ENCODE results near the gene GRIN3B. TPM values are rescaled to one million over a fixed set of nuclear protein-coding genes. Genes with fewer than 3 reads are reported as not detected.
A peak's percentile ranks its signal among the peaks of the same experiment; 100 is the strongest.

The GRIN3B gene
- polyA plus RNA-seq, 2 of the 4 experiments (the other 2 are of a cell fraction) = 0.67 to 1.5 TPM

DNA sequence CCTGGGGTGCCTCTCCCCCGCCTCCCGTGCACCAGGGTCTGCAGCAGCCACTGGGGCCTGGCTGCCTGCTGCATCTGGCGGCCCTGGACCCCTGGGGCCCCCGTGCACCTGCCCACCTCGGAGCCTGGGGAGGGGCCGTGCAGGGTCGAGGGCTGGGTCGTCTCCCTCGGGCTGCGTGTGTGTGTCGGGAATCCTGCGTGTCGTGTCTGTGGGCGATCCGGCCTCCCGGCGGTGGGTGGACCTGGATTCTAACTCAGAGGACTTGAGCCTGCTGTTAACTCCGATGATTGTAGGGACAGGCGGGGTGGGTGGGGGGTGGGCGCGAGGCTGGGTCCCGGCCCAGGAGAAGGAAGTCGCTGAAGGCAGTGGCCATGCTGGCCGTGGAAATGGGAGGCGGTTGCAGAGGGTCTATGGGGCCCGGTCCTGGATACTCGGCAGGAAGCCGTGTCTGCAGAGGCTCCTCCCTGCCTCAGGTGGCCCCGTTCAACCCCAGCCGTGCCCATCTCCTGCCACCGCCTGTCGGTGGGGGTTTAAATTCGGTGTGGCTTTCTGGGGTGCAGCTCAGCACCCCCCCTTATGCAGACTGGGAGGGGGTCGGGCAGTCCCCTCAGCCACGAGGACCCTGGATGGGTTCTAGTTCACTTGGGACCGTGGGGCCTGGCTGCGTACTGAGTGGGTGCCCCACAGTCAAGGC lies 25.5 kb upstream of the GRIN3B start:
- WGBS (ENCODE audit: missing lambda C conversion rate) = 95% methylated on average over 12 of the region's 37 CpGs
- H3K4me2 ChIP-seq = no peak overlapping the region
- H3K4me1 ChIP-seq = no peaks in the 10 kb centered on the region
- POLR2A ChIA-PET = no interaction called here
- no peak for ATAC-seq
- TF ChIP-seq ESRRA (IDR thresholded peaks at IDR 0.05; ENCODE audit: borderline replicate concordance, low read length) (no peak), ZNF302 (CRISPR knock-in tag; IDR thresholded peaks at IDR 0.05) (no peak), FOXS1 (CRISPR knock-in tag; IDR thresholded peaks at IDR 0.05) (no peak), JUNB (IDR thresholded peaks at IDR 0.05) (no peak), BHLHE40 (IDR thresholded peaks at IDR 0.05; ENCODE audit: low read depth, low read length) (no peak), EHF (CRISPR knock-in tag; IDR thresholded peaks at IDR 0.05) (no peak), HDAC2 (IDR thresholded peaks at IDR 0.05) (no peak), GATA3 (IDR thresholded peaks at IDR 0.05; ENCODE audit: borderline replicate concordance) (no peak), RARB (CRISPR knock-in tag; IDR thresholded peaks at IDR 0.05) (no peak), HEYL (CRISPR knock-in tag; IDR thresholded peaks at IDR 0.05) (no peak), HOXA7 (CRISPR knock-in tag; IDR thresholded peaks at IDR 0.05) (no peak), TFCP2L1 (CRISPR knock-in tag; IDR thresholded peaks at IDR 0.05) (no peak), POLR2A (IDR thresholded peaks at IDR 0.05; ENCODE audit: low read length) (no peak), RNF2 (IDR thresholded peaks at IDR 0.05; ENCODE audit: borderline replicate concordance, low read depth) (no peak)
- TF ChIP-seq, protein P1, sequence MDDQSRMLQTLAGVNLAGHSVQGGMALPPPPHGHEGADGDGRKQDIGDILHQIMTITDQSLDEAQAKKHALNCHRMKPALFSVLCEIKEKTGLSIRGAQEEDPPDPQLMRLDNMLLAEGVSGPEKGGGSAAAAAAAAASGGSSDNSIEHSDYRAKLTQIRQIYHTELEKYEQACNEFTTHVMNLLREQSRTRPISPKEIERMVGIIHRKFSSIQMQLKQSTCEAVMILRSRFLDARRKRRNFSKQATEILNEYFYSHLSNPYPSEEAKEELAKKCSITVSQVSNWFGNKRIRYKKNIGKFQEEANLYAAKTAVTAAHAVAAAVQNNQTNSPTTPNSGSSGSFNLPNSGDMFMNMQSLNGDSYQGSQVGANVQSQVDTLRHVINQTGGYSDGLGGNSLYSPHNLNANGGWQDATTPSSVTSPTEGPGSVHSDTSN (IDR thresholded peaks at IDR 0.05) = no peak
- no peak for DNase-seq (ENCODE audit: low read depth in 1 of 2, low spot score in 1 of 2)
- H3K9me3 ChIP-seq = peaks cover 9% of the 10 kb centered on the region; the same call in 2 of the 3 replicates
- CTCF ChIA-PET = no interaction called here
- no peak overlapping the region for H3K4me3 ChIP-seq
- H3K27ac ChIP-seq = no peak overlapping the region
- no peak for FAIRE-seq

DNA sequence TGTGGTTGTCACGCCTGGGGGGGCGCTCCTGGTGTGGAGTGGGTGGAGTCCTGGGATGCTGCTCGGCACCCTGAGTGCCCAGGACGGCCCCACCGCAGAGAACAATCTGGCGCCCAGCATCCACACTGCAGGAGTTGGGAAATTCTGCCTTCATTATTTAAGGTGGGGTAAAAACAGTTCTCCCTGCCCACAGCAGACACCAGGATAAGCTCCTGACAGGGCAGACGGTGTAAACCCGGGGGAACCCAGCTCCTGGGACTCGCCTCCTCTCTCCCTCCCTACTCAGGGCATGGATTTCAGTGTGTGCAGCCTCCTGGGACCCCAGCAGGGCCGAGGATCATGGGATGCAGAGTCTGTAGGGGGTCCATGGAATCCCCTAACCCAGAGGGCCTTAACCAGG lies 23.7 kb upstream of the GRIN3B start:
- ChIA-PET POLR2A (no interaction called here), CTCF (interaction anchor here (0.7 to 1.4 kb wide), 2 partner anchors 9 to 290 kb away, joined by 3 read pairs; no protein-coding TSS in a partner anchor)
- Histone ChIP-seq H3K27ac (no peak overlapping the region), H3K4me1 (peaks cover 9% of the 10 kb centered on the region), H3K4me2 (no peak overlapping the region), H3K4me3 (no peak overlapping the region), H3K9me3 (no peaks in the 10 kb centered on the region)
- ATAC-seq (peak; percentile 33 to 49; a peak in 3 of 6 replicates), DNase-seq (ENCODE audit: low read depth in 1 of 2, low spot score in 1 of 2) (no peak), FAIRE-seq (no peak)
- TF ChIP-seq ZSCAN20 (CRISPR knock-in tag; IDR thresholded peaks at IDR 0.05) (no peak), CBX2 (IDR thresholded peaks at IDR 0.05; ENCODE audit: borderline replicate concordance, low read depth) (no peak), EP300 (IDR thresholded peaks at IDR 0.05) (no peak), CEBPB (IDR thresholded peaks at IDR 0.05) (no peak)
- TF ChIP-seq, protein P2, sequence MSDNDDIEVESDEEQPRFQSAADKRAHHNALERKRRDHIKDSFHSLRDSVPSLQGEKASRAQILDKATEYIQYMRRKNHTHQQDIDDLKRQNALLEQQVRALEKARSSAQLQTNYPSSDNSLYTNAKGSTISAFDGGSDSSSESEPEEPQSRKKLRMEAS (IDR thresholded peaks at IDR 0.05) = no peak
- WGBS (ENCODE audit: missing lambda C conversion rate) = no CpG with 5 or more reads among the region's 10 CpGs

DNA sequence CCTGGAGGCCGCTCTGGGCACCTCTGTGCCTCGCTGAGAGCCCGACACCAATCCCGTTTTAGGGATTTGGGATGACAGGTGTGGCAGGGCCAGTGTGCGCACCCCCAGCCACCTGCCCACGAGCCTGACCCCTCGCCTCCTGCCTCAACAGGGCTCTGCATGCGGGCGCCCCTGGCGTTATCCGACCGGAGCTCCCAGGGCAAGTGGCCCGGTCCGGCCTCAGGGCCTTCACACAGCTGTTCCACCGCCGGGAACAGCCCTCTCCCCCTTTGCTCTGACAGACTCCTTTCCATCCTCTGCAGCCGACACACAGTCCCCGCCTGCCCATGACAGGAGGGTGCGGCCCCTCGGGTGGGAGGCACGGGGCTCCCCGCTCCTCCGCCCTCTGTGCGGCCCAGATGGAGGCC lies 23.2 kb upstream of the GRIN3B start:
- Histone ChIP-seq H3K27ac (no peak overlapping the region), H3K9me3 (no peaks in the 10 kb centered on the region), H3K4me2 (no peak overlapping the region), H3K4me3 (no peak overlapping the region), H3K4me1 (peaks cover 9% of the 10 kb centered on the region)
- 82% methylated on average over 21 of the region's 24 CpGs for WGBS (ENCODE audit: missing lambda C conversion rate)
- ChIA-PET POLR2A (no interaction called here), CTCF (interaction anchor here (0.7 to 1.4 kb wide), 2 partner anchors 10 to 289 kb away, joined by 3 read pairs; no protein-coding TSS in a partner anchor)
- TF ChIP-seq POLR2A (IDR thresholded peaks at IDR 0.05; ENCODE audit: low read length) (no peak), HDAC2 (IDR thresholded peaks at IDR 0.05) (no peak), KDM5A (IDR thresholded peaks at IDR 0.05) (no peak), FOXS1 (CRISPR knock-in tag; IDR thresholded peaks at IDR 0.05) (no peak), KDM1A (IDR thresholded peaks at IDR 0.05; ENCODE audit: low read depth) (no peak), MYC (IDR thresholded peaks at IDR 0.05; ENCODE audit: borderline replicate concordance, low read length) (no peak), CEBPB (IDR thresholded peaks at IDR 0.05) (no peak), RCOR1 (IDR thresholded peaks at IDR 0.05; ENCODE audit: low read depth, low read length) (no peak), MAZ (IDR thresholded peaks at IDR 0.05; ENCODE audit: borderline replicate concordance, low read depth, low read length) (no peak), MAFK (IDR thresholded peaks at IDR 0.05; ENCODE audit: partially characterized antibody) (no peak)
- TF ChIP-seq, protein P3, sequence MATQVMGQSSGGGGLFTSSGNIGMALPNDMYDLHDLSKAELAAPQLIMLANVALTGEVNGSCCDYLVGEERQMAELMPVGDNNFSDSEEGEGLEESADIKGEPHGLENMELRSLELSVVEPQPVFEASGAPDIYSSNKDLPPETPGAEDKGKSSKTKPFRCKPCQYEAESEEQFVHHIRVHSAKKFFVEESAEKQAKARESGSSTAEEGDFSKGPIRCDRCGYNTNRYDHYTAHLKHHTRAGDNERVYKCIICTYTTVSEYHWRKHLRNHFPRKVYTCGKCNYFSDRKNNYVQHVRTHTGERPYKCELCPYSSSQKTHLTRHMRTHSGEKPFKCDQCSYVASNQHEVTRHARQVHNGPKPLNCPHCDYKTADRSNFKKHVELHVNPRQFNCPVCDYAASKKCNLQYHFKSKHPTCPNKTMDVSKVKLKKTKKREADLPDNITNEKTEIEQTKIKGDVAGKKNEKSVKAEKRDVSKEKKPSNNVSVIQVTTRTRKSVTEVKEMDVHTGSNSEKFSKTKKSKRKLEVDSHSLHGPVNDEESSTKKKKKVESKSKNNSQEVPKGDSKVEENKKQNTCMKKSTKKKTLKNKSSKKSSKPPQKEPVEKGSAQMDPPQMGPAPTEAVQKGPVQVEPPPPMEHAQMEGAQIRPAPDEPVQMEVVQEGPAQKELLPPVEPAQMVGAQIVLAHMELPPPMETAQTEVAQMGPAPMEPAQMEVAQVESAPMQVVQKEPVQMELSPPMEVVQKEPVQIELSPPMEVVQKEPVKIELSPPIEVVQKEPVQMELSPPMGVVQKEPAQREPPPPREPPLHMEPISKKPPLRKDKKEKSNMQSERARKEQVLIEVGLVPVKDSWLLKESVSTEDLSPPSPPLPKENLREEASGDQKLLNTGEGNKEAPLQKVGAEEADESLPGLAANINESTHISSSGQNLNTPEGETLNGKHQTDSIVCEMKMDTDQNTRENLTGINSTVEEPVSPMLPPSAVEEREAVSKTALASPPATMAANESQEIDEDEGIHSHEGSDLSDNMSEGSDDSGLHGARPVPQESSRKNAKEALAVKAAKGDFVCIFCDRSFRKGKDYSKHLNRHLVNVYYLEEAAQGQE (IDR thresholded peaks at IDR 0.05) = no peak
- TF ChIP-seq, protein P2 (IDR thresholded peaks at IDR 0.05) = no peak
- TF ChIP-seq, protein P4, sequence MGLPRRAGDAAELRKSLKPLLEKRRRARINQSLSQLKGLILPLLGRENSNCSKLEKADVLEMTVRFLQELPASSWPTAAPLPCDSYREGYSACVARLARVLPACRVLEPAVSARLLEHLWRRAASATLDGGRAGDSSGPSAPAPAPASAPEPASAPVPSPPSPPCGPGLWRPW (IDR thresholded peaks at IDR 0.05) = no peak
- no peak for DNase-seq (ENCODE audit: low read depth in 1 of 2, low spot score in 1 of 2)
- peak; percentile 38 to 45; a peak in 3 of 6 replicates for ATAC-seq
- FAIRE-seq = no peak

All from A549 (cell line).